ENCODE measurements around the gene SLC38A3.

SLC38A3 gene

DNA sequence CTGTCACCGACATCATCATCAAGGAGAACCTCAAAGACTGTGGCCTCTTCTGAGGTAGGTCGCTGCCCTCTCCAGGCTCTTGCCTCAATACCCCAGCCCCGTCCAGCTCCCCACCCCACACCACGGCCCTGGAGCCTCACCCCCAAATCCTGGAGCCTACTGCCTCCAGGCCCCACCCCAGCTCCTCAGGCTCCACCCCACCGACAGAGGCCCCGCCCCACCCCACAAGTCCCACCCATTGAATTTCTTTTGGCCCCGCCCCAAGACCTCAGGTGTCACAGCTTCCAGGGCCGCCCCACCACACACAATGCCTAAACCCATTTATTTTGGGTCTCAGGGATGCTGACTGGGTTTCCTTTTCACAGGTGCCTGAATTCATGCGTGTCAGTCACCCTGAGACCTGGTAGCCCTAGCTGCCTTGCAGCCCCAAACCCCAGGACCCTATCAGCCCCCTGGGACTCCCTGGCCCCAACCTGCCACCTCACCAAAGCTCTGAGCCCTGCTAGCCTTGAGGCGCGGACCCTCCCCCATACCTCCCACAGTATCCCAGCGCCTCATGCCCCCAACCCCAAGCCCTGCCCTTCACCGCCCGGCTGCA, 10.1 kb upstream of the SLC38A3 start:
- H3K4me3 ChIP-seq (replicated peaks in 1 of 2; ENCODE audit: low read depth in 2 of 2, low read length in 2 of 2), result no peak overlapping the region

GRCh38 chr3:50195501-50196252, 9.4 kb upstream of the SLC38A3 start:
- TF ChIP-seq, protein P1, sequence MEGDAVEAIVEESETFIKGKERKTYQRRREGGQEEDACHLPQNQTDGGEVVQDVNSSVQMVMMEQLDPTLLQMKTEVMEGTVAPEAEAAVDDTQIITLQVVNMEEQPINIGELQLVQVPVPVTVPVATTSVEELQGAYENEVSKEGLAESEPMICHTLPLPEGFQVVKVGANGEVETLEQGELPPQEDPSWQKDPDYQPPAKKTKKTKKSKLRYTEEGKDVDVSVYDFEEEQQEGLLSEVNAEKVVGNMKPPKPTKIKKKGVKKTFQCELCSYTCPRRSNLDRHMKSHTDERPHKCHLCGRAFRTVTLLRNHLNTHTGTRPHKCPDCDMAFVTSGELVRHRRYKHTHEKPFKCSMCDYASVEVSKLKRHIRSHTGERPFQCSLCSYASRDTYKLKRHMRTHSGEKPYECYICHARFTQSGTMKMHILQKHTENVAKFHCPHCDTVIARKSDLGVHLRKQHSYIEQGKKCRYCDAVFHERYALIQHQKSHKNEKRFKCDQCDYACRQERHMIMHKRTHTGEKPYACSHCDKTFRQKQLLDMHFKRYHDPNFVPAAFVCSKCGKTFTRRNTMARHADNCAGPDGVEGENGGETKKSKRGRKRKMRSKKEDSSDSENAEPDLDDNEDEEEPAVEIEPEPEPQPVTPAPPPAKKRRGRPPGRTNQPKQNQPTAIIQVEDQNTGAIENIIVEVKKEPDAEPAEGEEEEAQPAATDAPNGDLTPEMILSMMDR (IDR thresholded peaks at IDR 0.05; ENCODE audit: low read depth, low read length), result no peak
- DNase-seq (ENCODE audit: low read depth in 2 of 2), result peak in 1 of 2 donors; percentile 12
- no peak overlapping the region for H3K4me3 ChIP-seq (replicated peaks in 1 of 2; ENCODE audit: low read depth in 2 of 2, low read length in 2 of 2)

More for the DNA sequence above, 10.1 kb upstream of the SLC38A3 start:
- peak in 1 of 2 donors; percentile 11 for DNase-seq (ENCODE audit: low read depth in 2 of 2)
- TF ChIP-seq, protein P1 (IDR thresholded peaks at IDR 0.05; ENCODE audit: low read depth, low read length), result no peak

- no peak overlapping the region for H3K4me3 ChIP-seq (replicated peaks in 1 of 2; ENCODE audit: low read depth in 2 of 2, low read length in 2 of 2)
- TF ChIP-seq, protein P1 (IDR thresholded peaks at IDR 0.05; ENCODE audit: low read depth, low read length), result no peak
- DNase-seq (ENCODE audit: low read depth in 2 of 2), result no peak
Measured at GRCh38 chr3:50196253-50196801, 8.7 kb upstream of the SLC38A3 start.

DNA sequence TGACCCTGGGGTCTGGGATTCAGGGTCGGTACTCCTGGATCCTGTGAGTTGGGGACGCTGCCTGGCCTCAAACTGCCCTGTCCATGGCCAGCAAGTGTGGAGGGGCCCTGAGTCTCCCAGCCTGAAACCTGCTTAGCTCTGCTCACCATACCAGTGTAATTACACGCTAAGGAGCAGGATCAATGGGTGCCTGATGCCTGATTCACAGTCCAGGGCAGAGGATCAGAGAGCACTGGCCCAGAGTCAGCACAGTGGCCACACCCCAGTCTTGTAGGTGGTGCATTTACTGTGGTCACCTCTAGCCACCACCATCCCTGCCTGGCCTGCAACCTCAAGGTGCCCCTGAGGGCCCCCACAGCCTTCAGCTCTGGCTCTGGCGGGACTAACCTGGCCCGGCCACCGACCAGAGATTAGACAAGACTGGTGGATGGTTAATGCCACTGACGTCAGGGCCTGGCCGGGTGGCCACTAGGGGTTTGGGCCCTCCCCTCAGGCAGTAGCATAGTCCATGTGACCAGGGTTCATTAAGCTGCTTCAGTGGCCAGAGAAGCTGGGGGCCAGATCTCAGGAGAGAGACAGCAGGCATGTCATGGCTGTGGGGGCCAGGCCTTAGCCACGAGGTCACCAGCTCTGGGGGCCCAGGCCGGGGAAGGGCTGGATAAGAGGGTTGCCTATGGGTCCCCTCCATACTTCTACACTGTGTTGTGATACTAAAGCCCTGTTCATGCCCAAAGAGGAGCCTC, 3.3 kb upstream of the SLC38A3 start:
- no peak for DNase-seq (ENCODE audit: low read depth in 2 of 2)
- no peak overlapping the region for H3K4me3 ChIP-seq (replicated peaks in 1 of 2; ENCODE audit: low read depth in 2 of 2, low read length in 2 of 2)
- TF ChIP-seq, protein P1 (IDR thresholded peaks at IDR 0.05; ENCODE audit: low read depth, low read length), result no peak

GRCh38 chr3:50202353-50203112, 2.5 kb upstream of the SLC38A3 start:
- TF ChIP-seq, protein P1 (IDR thresholded peaks at IDR 0.05; ENCODE audit: low read depth, low read length), result no peak
- no peak overlapping the region for H3K4me3 ChIP-seq (replicated peaks in 1 of 2; ENCODE audit: low read depth in 2 of 2, low read length in 2 of 2)
- no peak for DNase-seq (ENCODE audit: low read depth in 2 of 2)

All from cardiac fibroblast (primary cell).